Common myeloid progenitor, CD34-positive (primary cell): Measurements from ENCODE around the gene SLCO3A1.
A peak's percentile ranks its signal among the peaks of the same experiment; 100 is the strongest.

ENCODE experiments used
- CTCF ChIA-PET: fragments of 350-600 bp; sonication (Branson Sonifier 250); formaldehyde crosslinking; loops from one replicate; lab custom pipeline; 2021; ENCODE audit warnings: antibody characterized with exemption; lab: Charles Lee
- POLR2A ChIA-PET: fragments of 350-600 bp; sonication (Branson Sonifier 250); formaldehyde crosslinking; loops from one replicate; lab custom pipeline; 2021; ENCODE audit warnings: antibody characterized with exemption; lab: Charles Lee
- DNase-seq, 3 donors: peaks; one replicate each; pipeline versions ENCODE4 v3.0.0 to v3.0.0-alpha.2; 2013
- H3K27ac ChIP-seq, 2 experiments: 1 replicate in 1 of 2; 2 replicates in 1 of 2; pipeline ENCODE4 v1.7.0; 2013; ENCODE audit warnings: inconsistent platforms in 2 of 2, low read length in 2 of 2, mild to moderate bottlenecking in 2 of 2, low read depth in 1 of 2, moderate library complexity in 1 of 2; ENCODE audit not compliant: severe bottlenecking in 2 of 2, insufficient read depth in 1 of 2, poor library complexity in 1 of 2
- H3K27me3 ChIP-seq, 5 experiments: replicated peaks in 2 of 5; 1 replicate in 3 of 5; 2 replicates in 2 of 5; pipeline versions ENCODE4 v1.6.1 to v1.7.0; 2013; ENCODE audit warnings: low read length in 4 of 5, mild to moderate bottlenecking in 2 of 5, moderate library complexity in 2 of 5, inconsistent platforms in 1 of 5; ENCODE audit not compliant: insufficient read depth in 5 of 5, control insufficient read depth in 4 of 5
- H3K36me3 ChIP-seq, 4 experiments: 1 replicate in 2 of 4; 2 replicates in 2 of 4; pipeline versions ENCODE4 v1.6.1 to v1.7.0; 2013; ENCODE audit warnings: low read length in 3 of 4, control low read depth in 1 of 4, mild to moderate bottlenecking in 1 of 4; ENCODE audit not compliant: control insufficient read depth in 4 of 4, insufficient read depth in 4 of 4
- H3K4me1 ChIP-seq, 4 experiments: 1 replicate in 3 of 4; 2 replicates in 1 of 4; pipeline versions ENCODE4 v1.6.1 to v1.7.1; 2013; ENCODE audit warnings: low read length in 3 of 4, mild to moderate bottlenecking in 3 of 4, control low read depth in 1 of 4, inconsistent platforms in 1 of 4, moderate library complexity in 1 of 4; ENCODE audit not compliant: control insufficient read depth in 4 of 4, insufficient read depth in 4 of 4; ENCODE audit errors: control extremely low read depth in 1 of 4
- H3K4me3 ChIP-seq, 7 experiments: 1 replicate in 4 of 7; 2 replicates in 3 of 7; pipeline versions ENCODE4 v1.5.1 to v1.7.0; 2013; ENCODE audit warnings: mild to moderate bottlenecking in 7 of 7, low read length in 6 of 7, moderate library complexity in 6 of 7, inconsistent platforms in 2 of 7, low read depth in 2 of 7, control low read depth in 1 of 7; ENCODE audit not compliant: insufficient read depth in 4 of 7, control insufficient read depth in 1 of 7; ENCODE audit errors: extremely low read depth in 1 of 7
- H3K9me3 ChIP-seq, 5 experiments: 1 replicate in 4 of 5; 2 replicates in 1 of 5; pipeline versions ENCODE4 v1.6.1 to v1.7.1; 2013; ENCODE audit warnings: low read length in 4 of 5, mild to moderate bottlenecking in 2 of 5, inconsistent platforms in 1 of 5, low read depth in 1 of 5, moderate library complexity in 1 of 5; ENCODE audit not compliant: control insufficient read depth in 4 of 5, insufficient read depth in 2 of 5; ENCODE audit errors: control extremely low read depth in 1 of 5
- WGBS: methylation state at CpG from one replicate; pipeline ENCODE4 v1.1.5; 2013; ENCODE audit not compliant: insufficient coverage; 5-methylcytosine and 5-hydroxymethylcytosine counted together

SLCO3A1 gene

DNA sequence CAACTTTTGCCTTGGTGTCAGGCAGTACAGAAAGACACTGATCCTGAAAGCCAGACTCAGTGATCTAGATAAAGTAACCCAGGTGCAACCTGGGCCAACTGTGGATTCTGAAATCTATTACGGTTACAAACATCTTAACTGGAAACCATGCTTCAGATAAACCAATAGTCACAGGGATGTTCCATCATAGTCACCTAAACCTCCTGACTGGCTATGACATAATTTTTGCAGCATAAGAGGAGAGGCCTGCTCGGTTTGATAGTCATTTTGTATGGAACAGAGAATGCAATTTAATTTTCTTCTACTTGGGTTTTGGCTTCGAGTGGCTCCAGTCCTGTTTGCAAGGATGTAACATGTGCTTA, 3.7 kb downstream of the SLCO3A1 start:
- ChIA-PET CTCF (no interaction called here), POLR2A (no interaction called here)
- 75% methylated on average over 2 of the region's 3 CpGs for WGBS
- Histone ChIP-seq H3K4me1 (peaks cover 33 to 76% (median 58%) of the 10 kb centered on the region in 4 experiments), H3K27ac (peak overlapping the region in 1 of 2 experiments; percentile 30), H3K9me3 (no peaks in the 10 kb centered on the region), H3K36me3 (peaks cover 0 to 6% (median 2%) of the 10 kb centered on the region in 4 experiments), H3K27me3 (no peaks in the 10 kb centered on the region), H3K4me3 (no peak overlapping the region)
- DNase-seq, result peak in 1 of 3 donors; percentile 26

DNA sequence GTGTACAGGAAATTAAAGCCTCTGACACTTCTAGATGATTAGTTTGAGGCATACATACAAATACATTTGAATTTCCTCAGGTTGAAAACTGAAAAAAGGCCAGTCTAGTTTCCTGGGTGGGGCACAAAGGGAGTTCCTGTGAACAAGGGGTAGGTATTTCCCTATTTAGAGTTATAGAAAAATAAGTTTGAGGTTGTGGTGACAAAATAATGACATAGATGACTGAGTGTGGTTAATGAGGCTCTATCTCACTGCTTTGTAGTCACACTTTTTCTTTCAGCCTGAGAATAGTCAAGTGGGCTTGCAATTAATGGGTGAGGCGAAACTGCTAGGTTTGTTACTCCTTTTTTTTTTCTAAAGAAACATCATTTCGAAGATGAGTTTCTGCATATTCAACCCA, 4.3 kb downstream of the SLCO3A1 start:
- peak; percentile 33 to 86 (median 80) for DNase-seq
- Histone ChIP-seq H3K27me3 (no peaks in the 10 kb centered on the region), H3K4me1 (peaks cover 30 to 73% (median 52%) of the 10 kb centered on the region in 4 experiments), H3K9me3 (no peaks in the 10 kb centered on the region), H3K36me3 (peaks cover 0 to 6% (median 2%) of the 10 kb centered on the region in 4 experiments), H3K27ac (peak overlapping the region in 1 of 2 experiments; percentile 30), H3K4me3 (peak overlapping the region in 1 of 7 experiments; percentile 23)
- POLR2A ChIA-PET, result no interaction called here
- WGBS, result no CpG with 5 or more reads among the region's 2 CpGs
- CTCF ChIA-PET, result interaction anchor here (1.4 kb wide), 1 partner anchor 225 kb away, joined by 3 read pairs; no protein-coding TSS in a partner anchor

DNA sequence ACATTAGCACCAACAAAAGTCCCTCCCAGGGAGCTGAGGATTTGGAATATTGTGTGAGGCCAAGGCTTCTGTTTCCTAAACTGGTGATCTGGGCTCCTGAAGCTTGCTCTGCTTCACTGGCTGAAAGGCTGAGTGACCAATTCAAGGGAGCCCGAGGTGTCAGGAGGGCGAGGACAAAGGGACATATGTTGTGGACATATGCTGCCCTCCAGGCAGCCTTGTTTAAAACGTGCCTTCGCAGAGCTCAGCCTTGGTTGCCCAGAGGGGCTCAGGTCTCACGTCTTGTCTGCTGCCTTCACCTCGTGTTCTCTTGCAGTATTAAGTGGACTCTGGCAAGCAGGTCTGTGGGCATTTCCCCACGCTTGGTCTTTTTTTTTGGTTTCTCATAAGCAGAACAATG, 7.0 kb downstream of the SLCO3A1 start:
- H3K4me1 ChIP-seq, result peaks cover 26 to 85% (median 48%) of the 10 kb centered on the region in 4 experiments
- 96% methylated on average over 7 of the region's 7 CpGs for WGBS
- no peaks in the 10 kb centered on the region for H3K9me3 ChIP-seq
- H3K4me3 ChIP-seq, result no peak overlapping the region
- ChIA-PET POLR2A (no interaction called here), CTCF (interaction anchor here (0.5 to 1.6 kb wide), 7 partner anchors 10 to 217 kb away, joined by 3 to 5 read pairs (median 4); no protein-coding TSS in a partner anchor)
- no peaks in the 10 kb centered on the region for H3K27me3 ChIP-seq
- DNase-seq, result no peak
- no peak overlapping the region for H3K27ac ChIP-seq
- peaks cover 0 to 6% (median 2%) of the 10 kb centered on the region in 4 experiments for H3K36me3 ChIP-seq

DNA sequence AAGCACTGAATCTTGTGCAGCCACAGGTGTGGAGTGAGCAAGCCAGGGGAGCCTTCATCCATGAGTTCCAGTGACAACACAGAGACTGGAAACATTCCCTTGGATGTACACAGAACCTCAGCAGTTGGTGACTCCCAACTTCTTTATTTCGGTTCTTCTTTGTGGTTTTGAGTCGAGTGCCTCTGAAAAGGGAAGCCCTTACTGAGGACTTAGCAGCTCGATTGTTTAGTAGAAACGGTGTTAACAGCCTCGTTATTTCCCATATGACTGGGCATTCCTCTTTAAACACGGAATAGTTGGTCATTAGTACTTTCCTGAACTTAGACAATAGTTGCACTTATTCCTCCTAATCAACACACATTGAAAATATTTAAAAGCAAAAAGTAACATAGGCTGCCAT, 7.7 kb downstream of the SLCO3A1 start:
- Histone ChIP-seq H3K27ac (peak overlapping the region in 1 of 2 experiments; percentile 62), H3K4me3 (peak overlapping the region in 2 of 7 experiments; percentile 26 to 43), H3K4me1 (peaks cover 26 to 85% (median 46%) of the 10 kb centered on the region in 4 experiments), H3K9me3 (no peaks in the 10 kb centered on the region), H3K36me3 (peaks cover 0 to 6% (median 2%) of the 10 kb centered on the region in 4 experiments), H3K27me3 (no peaks in the 10 kb centered on the region)
- 0% methylated on average over 3 of the region's 6 CpGs for WGBS
- POLR2A ChIA-PET, result no interaction called here
- DNase-seq, result peak; percentile 62 to 90 (median 87)
- CTCF ChIA-PET, result interaction anchor here (0.6 to 1.3 kb wide), 2 partner anchors 15 to 80 kb away, joined by 3 read pairs; no protein-coding TSS in a partner anchor

DNA sequence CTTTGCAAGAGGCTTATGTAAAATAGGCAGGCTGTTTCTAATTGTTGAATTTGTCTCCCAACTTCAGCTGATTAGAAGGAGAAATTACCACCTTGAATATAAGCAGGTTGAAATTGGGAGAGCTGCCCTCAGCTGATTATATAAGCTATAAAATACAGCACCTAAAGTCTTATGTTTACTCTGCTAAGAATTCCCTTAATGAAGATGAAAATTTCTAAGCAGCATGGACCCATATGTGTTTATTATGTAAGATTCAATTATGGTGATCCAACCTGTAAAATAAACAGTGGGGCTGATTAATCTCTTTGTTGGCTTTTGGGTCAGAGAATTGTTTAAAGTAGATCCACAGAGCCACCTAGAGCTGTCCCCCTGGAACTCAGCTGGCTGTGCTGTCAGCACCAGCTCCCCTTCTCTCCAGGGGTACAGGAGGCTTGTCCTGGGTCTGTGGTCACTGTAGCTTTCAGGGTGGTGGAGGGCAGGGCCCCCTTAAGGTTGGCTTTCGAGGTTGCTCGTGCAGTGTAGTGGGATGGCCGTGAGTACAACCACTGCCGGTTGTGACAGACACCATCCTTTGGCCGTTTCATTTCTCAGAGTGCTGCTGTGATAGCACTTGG, 9.5 kb downstream of the SLCO3A1 start:
- no peak overlapping the region for H3K27ac ChIP-seq
- H3K4me3 ChIP-seq, result no peak overlapping the region
- H3K4me1 ChIP-seq, result peaks cover 13 to 84% (median 44%) of the 10 kb centered on the region in 4 experiments
- 81% methylated on average over 3 of the region's 5 CpGs for WGBS
- DNase-seq, result no peak
- H3K9me3 ChIP-seq, result no peaks in the 10 kb centered on the region
- CTCF ChIA-PET, result interaction anchor here (0.6 to 1.6 kb wide), 7 partner anchors 9 to 216 kb away, joined by 3 to 5 read pairs (median 3); partner anchors contain the start of gene SLCO3A1
- H3K27me3 ChIP-seq, result no peaks in the 10 kb centered on the region
- POLR2A ChIA-PET, result no interaction called here
- peaks cover 0 to 6% (median 2%) of the 10 kb centered on the region in 4 experiments for H3K36me3 ChIP-seq

DNA sequence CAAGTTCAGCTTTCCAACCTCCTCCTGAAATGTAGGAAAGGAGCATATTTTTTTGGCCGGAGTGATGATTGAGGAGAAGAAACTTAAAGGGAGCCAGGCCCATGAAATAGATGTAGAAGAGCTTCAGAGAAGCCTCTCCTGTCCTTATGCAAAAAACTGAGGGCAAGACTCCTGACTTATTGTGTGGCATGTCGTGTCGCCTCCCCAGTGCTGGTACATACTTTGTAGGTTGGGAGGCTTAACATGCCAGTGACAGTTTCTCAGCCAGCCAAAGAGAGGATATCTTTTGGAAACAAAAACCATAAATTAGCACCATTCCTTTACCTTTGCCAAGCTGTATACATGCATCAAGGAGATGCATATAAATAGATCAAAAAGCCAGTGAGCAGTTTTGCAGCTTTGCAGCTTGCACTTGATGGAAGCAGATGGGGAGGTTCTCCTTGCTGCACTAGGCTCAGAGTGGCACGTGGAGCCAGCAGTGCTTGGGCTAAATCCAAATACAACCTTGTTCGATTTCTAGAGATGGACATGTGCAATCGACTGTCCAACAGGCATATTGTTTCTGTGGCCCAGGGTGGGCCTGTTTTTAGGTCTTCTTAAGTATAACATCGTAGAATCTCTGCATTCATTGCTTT, 10.2 kb downstream of the SLCO3A1 start:
- no peak for DNase-seq
- POLR2A ChIA-PET, result interaction anchor here (0.6 to 1.0 kb wide), 2 partner anchors 9 to 14 kb away, joined by 3 read pairs; no protein-coding TSS in a partner anchor
- H3K4me3 ChIP-seq, result no peak overlapping the region

More for the DNA sequence above, 10.2 kb downstream of the SLCO3A1 start:
- Histone ChIP-seq H3K27me3 (no peaks in the 10 kb centered on the region), H3K36me3 (peaks cover 0 to 4% (median 2%) of the 10 kb centered on the region in 4 experiments), H3K9me3 (no peaks in the 10 kb centered on the region), H3K27ac (no peak overlapping the region), H3K4me1 (peaks cover 12 to 77% (median 40%) of the 10 kb centered on the region in 4 experiments)
- 97% methylated on average over 6 of the region's 7 CpGs for WGBS
- CTCF ChIA-PET, result interaction anchor here (0.9 to 1.6 kb wide), 5 partner anchors 10 to 214 kb away, joined by 3 to 5 read pairs (median 4); partner anchors contain the start of gene SLCO3A1
